MM.1S (cell line): ENCODE measurements around the gene DOK6.

Experiments used
- CTCF ChIP-seq: fragments of 300-600 bp; sonication (generic); IDR thresholded peaks from 2 replicates; pipeline ENCODE4 v1.5.1; 2016; ENCODE audit warnings: antibody characterized with exemption, low read length, mixed read lengths
- EZH2 ChIP-seq: fragments of 300-600 bp; sonication (generic); optimal IDR thresholded peaks from 2 replicates; pipeline ENCODE3; 2017; ENCODE audit warnings: low read depth, mild to moderate bottlenecking, antibody characterized with exemption, low read length, mixed read lengths

- no peak for TF ChIP-seq CTCF
- TF ChIP-seq EZH2, result no peak
These were observed 419.9 kb downstream of the DOK6 start for GRCh38 chr18:69820538-69820937.
